OCI-LY7 (cell line): ENCODE measurements around the gene MEAK7. TPM values are rescaled to one million over a fixed set of nuclear protein-coding genes. Genes with fewer than 3 reads are reported as not detected.

Experiments used
- BruUV-seq: library from RNA; stranded (reverse); fragments of 400-500 nt; replicated peaks from 2 replicates; lab custom pipeline; 2021; lab: Mats Ljungman, UMichigan
- CTCF ChIA-PET: fragments of 300-600 bp; sonication (Branson Sonifier 250); formaldehyde crosslinking; loops from one replicate; lab custom pipeline; 2022; ENCODE audit warnings: antibody characterized with exemption; ENCODE audit not compliant: unreplicated experiment; lab: Charles Lee
- POLR2A ChIA-PET: fragments of 300-600 bp; sonication (Branson Sonifier 250); formaldehyde crosslinking; loops from one replicate; lab custom pipeline; 2022; ENCODE audit warnings: antibody characterized with exemption; lab: Charles Lee
- DNase-seq: peaks from one replicate; pipeline ENCODE4 v3.0.0-alpha.2; 2015; ENCODE audit warnings: low spot score
- H2AFZ ChIP-seq: fragments of 200-600 bp; sonication (generic), shearing (Covaris generic); 2 replicates; pipeline ENCODE4 v1.6.1; 2014; ENCODE audit warnings: mild to moderate bottlenecking, antibody characterized with exemption, low read length, moderate library complexity
- H3K27ac ChIP-seq: fragments of 200-600 bp; sonication (generic); 2 replicates; pipeline ENCODE4 v1.5.1; 2014; ENCODE audit warnings: mixed run types, low read depth, mild to moderate bottlenecking, moderate library complexity, low read length, inconsistent platforms; ENCODE audit not compliant: poor library complexity, severe bottlenecking
- H3K36me3 ChIP-seq: fragments of 200-600 bp; sonication (generic); 2 replicates; pipeline ENCODE4 v1.6.1; 2014; ENCODE audit warnings: mild to moderate bottlenecking, antibody characterized with exemption, low read length, moderate library complexity, mixed read lengths; ENCODE audit not compliant: insufficient read depth
- H3K4me1 ChIP-seq: fragments of 200-600 bp; sonication (generic); 2 replicates; pipeline ENCODE4 v1.5.1; 2014; ENCODE audit warnings: mild to moderate bottlenecking, low read length; ENCODE audit not compliant: insufficient read depth, poor library complexity, severe bottlenecking
- H3K4me2 ChIP-seq: fragments of 200-600 bp; sonication (generic); 2 replicates; pipeline ENCODE4 v1.6.1; 2014; ENCODE audit warnings: mild to moderate bottlenecking, low read length
- H3K4me3 ChIP-seq: fragments of 200-600 bp; sonication (generic); 2 replicates; pipeline ENCODE4 v1.5.1; 2014; ENCODE audit warnings: mild to moderate bottlenecking, low read depth, low read length; ENCODE audit not compliant: poor library complexity, severe bottlenecking
- H3K79me2 ChIP-seq: fragments of 200-600 bp; sonication (generic); 2 replicates; pipeline ENCODE4 v1.6.1; 2016; ENCODE audit warnings: low read depth, mild to moderate bottlenecking, low read length, moderate library complexity, mixed read lengths; ENCODE audit not compliant: insufficient read depth
- H3K9me2 ChIP-seq: fragments of 200-600 bp; sonication (generic); 2 replicates; pipeline ENCODE4 v1.6.1; 2016; ENCODE audit warnings: mild to moderate bottlenecking, low read length, mixed read lengths; ENCODE audit not compliant: insufficient read depth
- H3K9me3 ChIP-seq: fragments of 200-600 bp; sonication (generic); 2 replicates; pipeline ENCODE4 v1.6.1; 2014; ENCODE audit warnings: mild to moderate bottlenecking, mixed run types, low read length, mixed read lengths
- H4K20me1 ChIP-seq: fragments of 200-600 bp; sonication (generic); 2 replicates; pipeline ENCODE4 v1.6.1; 2014; ENCODE audit warnings: mild to moderate bottlenecking, antibody characterized with exemption, low read length, moderate library complexity, mixed read lengths; ENCODE audit not compliant: insufficient read depth
- CTCF ChIP-seq: fragments of 200-600 bp; sonication (generic); conservative IDR thresholded peaks from 2 replicates; pipeline ENCODE4 v1.5.1; 2014; ENCODE audit warnings: mild to moderate bottlenecking, antibody characterized with exemption, low read length, moderate library complexity, mixed read lengths
- EZH2phosphoT487 ChIP-seq: fragments of 200-600 bp; sonication (generic); IDR thresholded peaks from 2 replicates; pipeline ENCODE4 v1.6.1; 2018; ENCODE audit warnings: low read depth, borderline replicate concordance, mild to moderate bottlenecking, mixed run types, antibody characterized with exemption, low read length, moderate library complexity, mixed read lengths
- intact Hi-C: fragments of 100-400 bp; cut with micrococcal nuclease; formaldehyde crosslinking; loops from one replicate; pipeline ENCODE4 v1.10.0; 2022; ENCODE audit not compliant: unreplicated experiment
- total RNA-seq, 2 experiments: library from RNA; depleted of rRNA in 1 of 2; stranded (reverse); fragments of >200 nt in 1 of 2; shearing (Covaris generic) in 1 of 2; gene quantifications; 2 replicates each; pipeline ENCODE4 v1.2.3, GENCODE V29; 2014 to 2022

Gene MEAK7
- total RNA-seq, 2 experiments from 2014 or later = 12.0 to 20.5 TPM

- ChIA-PET CTCF (no interaction called here), POLR2A (interaction anchor here (0.6 to 1.1 kb wide), 9 partner anchors 9 to 697 kb away, joined by 3 to 6 read pairs (median 3); no protein-coding TSS in a partner anchor)
- Histone ChIP-seq H3K4me3 (no peak overlapping the region), H3K79me2 (no peaks in the 10 kb centered on the region), H4K20me1 (no peaks in the 10 kb centered on the region), H3K4me2 (no peak overlapping the region), H3K9me2 (no peaks in the 10 kb centered on the region), H2AFZ (no peak overlapping the region), H3K9me3 (no peaks in the 10 kb centered on the region), H3K36me3 (no peaks in the 10 kb centered on the region), H3K27ac (no peak overlapping the region), H3K4me1 (peaks cover 17% of the 10 kb centered on the region)
- intact Hi-C loops = no loop called here
- BruUV-seq = no TSS peak
- TF ChIP-seq CTCF (no peak), EZH2phosphoT487 (no peak)
- DNase-seq = no peak
Observed at GRCh38 chr16:84552135-84552534, 47.7 kb upstream of the MEAK7 start.

GRCh38 chr16:84550096-84550495, 45.6 kb upstream of the MEAK7 start:
- Histone ChIP-seq H3K27ac (no peak overlapping the region), H3K36me3 (no peaks in the 10 kb centered on the region), H4K20me1 (no peaks in the 10 kb centered on the region), H3K4me3 (no peak overlapping the region), H3K9me2 (no peaks in the 10 kb centered on the region), H3K4me1 (peaks cover 13% of the 10 kb centered on the region), H3K79me2 (no peaks in the 10 kb centered on the region), H3K4me2 (no peak overlapping the region), H3K9me3 (no peaks in the 10 kb centered on the region), H2AFZ (no peak overlapping the region)
- ChIA-PET CTCF (no interaction called here), POLR2A (no interaction called here)
- no peak for TF ChIP-seq EZH2phosphoT487
- no peak for TF ChIP-seq CTCF
- no TSS peak for BruUV-seq
- DNase-seq = no peak
- intact Hi-C loops = no loop called here

- H2AFZ ChIP-seq = no peak overlapping the region
- no peak overlapping the region for H3K4me2 ChIP-seq
- H3K27ac ChIP-seq = no peak overlapping the region
- H3K36me3 ChIP-seq = no peaks in the 10 kb centered on the region
- H3K9me2 ChIP-seq = no peaks in the 10 kb centered on the region
- BruUV-seq = no TSS peak
- ChIA-PET POLR2A (no interaction called here), CTCF (no interaction called here)
- no peaks in the 10 kb centered on the region for H4K20me1 ChIP-seq
- DNase-seq = no peak
- intact Hi-C loops = no loop called here
- no peaks in the 10 kb centered on the region for H3K9me3 ChIP-seq
- H3K4me1 ChIP-seq = peaks cover 12% of the 10 kb centered on the region
- TF ChIP-seq EZH2phosphoT487 = no peak
- TF ChIP-seq CTCF = no peak
- H3K4me3 ChIP-seq = no peak overlapping the region
- no peaks in the 10 kb centered on the region for H3K79me2 ChIP-seq
Observed at GRCh38 chr16:84548971-84549844, 44.7 kb upstream of the MEAK7 start.
